CD1c-positive myeloid dendritic cell (primary cell): ENCODE results near the gene DNAH2.

ENCODE experiments used
- DNase-seq: peaks from one replicate; pipeline ENCODE4 v3.0.0-alpha.2; 2016; ENCODE audit errors: extremely low spot score

Gene DNAH2

GRCh38 chr17:7716901-7717755 lies at the start of gene DNAH2:
DNAH2 (plus strand) TSS chr17:7717744; CDS start chr17:7719735, 1,991 bp downstream.
- peak; percentile 41 for DNase-seq

GRCh38 chr17:7668482-7668881 lies 49.1 kb upstream of the DNAH2 start:
- no peak for DNase-seq

- DNase-seq = peak; percentile 60
Measured at GRCh38 chr17:7673239-7673638, 44.3 kb upstream of the DNAH2 start.

GRCh38 chr17:7674934-7675333 lies 42.6 kb upstream of the DNAH2 start:
- no peak for DNase-seq

GRCh38 chr17:7676533-7676932 lies 41.0 kb upstream of the DNAH2 start:
- no peak for DNase-seq

GRCh38 chr17:7677388-7678067 lies 40.0 kb upstream of the DNAH2 start:
- DNase-seq = no peak

- no peak for DNase-seq
Measured at GRCh38 chr17:7684851-7685532, 32.6 kb upstream of the DNAH2 start.

GRCh38 chr17:7685533-7686221 lies 31.9 kb upstream of the DNAH2 start:
- DNase-seq = peak; percentile 96

GRCh38 chr17:7686222-7687071 lies 31.1 kb upstream of the DNAH2 start:
- DNase-seq = peak; percentile 83

- DNase-seq = peak; percentile 95
Measured at GRCh38 chr17:7687072-7687907, 30.3 kb upstream of the DNAH2 start, which contains the start of gene TP53. TP53 (minus strand) TSS chr17:7687490; CDS start chr17:7676594, 10,896 bp downstream.

- peak; percentile 98 for DNase-seq
Measured at GRCh38 chr17:7687908-7688807, 29.4 kb upstream of the DNAH2 start, which contains the start of gene WRAP53. WRAP53 (plus strand) TSS chr17:7688477; CDS start chr17:7688649, 172 bp downstream.

- no peak for DNase-seq
Measured at GRCh38 chr17:7688808-7689316, 28.7 kb upstream of the DNAH2 start.

GRCh38 chr17:7695586-7695985 lies 22.0 kb upstream of the DNAH2 start:
- DNase-seq = no peak

- DNase-seq = no peak
Measured at GRCh38 chr17:7697828-7698588, 19.5 kb upstream of the DNAH2 start.

GRCh38 chr17:7700510-7700909 lies 17.0 kb upstream of the DNAH2 start:
- DNase-seq = no peak

- no peak for DNase-seq
Measured at GRCh38 chr17:7701681-7702080, 15.9 kb upstream of the DNAH2 start.

GRCh38 chr17:7702776-7703175 lies 14.8 kb upstream of the DNAH2 start:
- DNase-seq = no peak
